LNCAP (cell line): ENCODE data around the gene RNF8.

Source experiments
- TF ChIP-seq, protein P1 (sequence below): fragments of 450-650 bp; IDR thresholded peaks from 2 replicates; pipeline ENCODE4 v1.5.1; 2017; ENCODE audit warnings: mild to moderate bottlenecking

The RNF8 gene, protein sequence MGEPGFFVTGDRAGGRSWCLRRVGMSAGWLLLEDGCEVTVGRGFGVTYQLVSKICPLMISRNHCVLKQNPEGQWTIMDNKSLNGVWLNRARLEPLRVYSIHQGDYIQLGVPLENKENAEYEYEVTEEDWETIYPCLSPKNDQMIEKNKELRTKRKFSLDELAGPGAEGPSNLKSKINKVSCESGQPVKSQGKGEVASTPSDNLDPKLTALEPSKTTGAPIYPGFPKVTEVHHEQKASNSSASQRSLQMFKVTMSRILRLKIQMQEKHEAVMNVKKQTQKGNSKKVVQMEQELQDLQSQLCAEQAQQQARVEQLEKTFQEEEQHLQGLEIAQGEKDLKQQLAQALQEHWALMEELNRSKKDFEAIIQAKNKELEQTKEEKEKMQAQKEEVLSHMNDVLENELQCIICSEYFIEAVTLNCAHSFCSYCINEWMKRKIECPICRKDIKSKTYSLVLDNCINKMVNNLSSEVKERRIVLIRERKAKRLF

DNA sequence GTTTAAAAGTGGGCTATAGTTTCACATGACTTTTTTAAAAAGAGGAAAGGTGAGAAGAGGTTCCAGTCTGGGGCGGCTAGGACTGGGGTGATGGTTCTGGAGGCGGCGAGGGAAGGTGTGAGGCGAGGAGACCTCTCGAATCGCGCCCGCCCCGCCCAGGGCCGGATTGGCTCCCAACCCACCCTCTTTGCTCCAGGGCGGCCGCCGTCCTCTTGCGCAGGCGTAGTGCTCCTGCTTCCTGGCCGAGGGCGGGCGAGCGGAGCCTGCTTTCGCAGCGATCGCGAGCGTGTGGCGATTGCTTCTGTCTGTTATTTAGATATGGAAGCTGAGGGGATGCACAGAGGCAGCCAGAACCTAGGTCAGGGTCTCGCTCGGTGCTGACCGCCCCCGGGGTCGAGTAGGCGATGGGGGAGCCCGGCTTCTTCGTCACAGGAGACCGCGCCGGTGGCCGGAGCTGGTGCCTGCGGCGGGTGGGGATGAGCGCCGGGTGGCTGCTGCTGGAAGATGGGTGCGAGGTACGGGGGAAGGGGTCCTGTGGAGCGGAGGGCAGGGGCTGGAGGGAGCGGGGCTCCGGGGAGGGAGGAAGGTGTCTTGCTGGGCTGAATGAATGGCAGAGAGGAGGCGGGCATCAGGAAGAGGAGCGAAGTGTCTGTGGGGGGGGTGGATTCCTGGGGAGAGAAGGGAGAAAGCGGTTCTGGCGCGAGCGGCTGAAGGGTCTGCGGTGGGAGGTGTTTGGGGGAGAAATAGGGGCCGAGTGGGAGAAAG is at the start of gene RNF8:
RNF8 (plus strand) TSS at position 223 of the 765 bp plus-strand sequence; CDS start at position 405, 182 bp downstream.
- TF ChIP-seq, protein P1, sequence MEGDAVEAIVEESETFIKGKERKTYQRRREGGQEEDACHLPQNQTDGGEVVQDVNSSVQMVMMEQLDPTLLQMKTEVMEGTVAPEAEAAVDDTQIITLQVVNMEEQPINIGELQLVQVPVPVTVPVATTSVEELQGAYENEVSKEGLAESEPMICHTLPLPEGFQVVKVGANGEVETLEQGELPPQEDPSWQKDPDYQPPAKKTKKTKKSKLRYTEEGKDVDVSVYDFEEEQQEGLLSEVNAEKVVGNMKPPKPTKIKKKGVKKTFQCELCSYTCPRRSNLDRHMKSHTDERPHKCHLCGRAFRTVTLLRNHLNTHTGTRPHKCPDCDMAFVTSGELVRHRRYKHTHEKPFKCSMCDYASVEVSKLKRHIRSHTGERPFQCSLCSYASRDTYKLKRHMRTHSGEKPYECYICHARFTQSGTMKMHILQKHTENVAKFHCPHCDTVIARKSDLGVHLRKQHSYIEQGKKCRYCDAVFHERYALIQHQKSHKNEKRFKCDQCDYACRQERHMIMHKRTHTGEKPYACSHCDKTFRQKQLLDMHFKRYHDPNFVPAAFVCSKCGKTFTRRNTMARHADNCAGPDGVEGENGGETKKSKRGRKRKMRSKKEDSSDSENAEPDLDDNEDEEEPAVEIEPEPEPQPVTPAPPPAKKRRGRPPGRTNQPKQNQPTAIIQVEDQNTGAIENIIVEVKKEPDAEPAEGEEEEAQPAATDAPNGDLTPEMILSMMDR = no peak

DNA sequence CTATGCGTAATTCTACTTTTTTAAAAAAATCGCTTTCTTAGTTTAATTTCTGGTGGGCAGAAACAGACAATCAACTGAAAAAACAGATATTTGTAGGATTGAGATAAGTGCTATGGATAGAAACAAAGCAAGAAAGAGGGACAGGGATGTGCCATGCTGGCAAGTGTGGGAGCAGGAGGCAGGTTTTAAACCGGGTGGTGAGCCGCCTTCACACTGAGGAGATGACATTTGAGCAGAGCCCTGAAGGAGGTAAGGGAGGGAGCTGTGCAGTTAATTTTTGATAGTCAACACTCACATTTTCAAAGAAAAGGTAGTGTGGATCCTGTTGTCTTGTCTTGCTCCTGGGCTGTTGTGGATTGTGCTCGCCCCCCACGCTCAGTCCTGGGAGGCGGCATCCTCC is 49.0 kb upstream of the RNF8 start:
- TF ChIP-seq, protein P1 = no peak

DNA sequence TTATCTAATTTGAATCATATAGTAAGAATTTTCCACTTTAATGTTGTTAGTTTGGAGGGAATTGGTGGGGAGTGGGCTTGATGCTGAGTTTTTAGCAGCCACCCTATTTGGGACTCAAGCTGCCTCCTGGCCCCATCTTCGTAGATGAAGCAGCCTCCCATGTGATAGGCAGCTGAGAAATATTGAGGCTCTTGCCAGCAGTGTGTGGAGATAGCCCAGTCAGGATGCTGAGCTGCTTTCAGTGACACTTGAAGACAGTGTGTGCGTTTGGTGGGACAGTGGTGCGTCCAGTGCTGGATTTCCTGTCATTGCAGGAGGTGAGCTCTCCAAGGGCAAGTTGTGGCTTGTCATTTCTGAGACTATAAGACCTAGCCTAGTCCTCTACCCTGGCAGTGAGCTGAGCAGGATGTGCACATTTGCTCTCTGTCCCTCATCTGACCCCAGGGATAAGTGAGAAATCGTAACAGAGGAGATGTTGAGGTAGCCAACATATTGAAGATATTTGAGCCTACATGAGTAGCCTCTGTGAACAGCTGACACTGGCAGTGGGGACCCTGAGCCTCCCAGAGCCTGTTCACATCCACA is 47.9 kb upstream of the RNF8 start:
- TF ChIP-seq, protein P1 = no peak

DNA sequence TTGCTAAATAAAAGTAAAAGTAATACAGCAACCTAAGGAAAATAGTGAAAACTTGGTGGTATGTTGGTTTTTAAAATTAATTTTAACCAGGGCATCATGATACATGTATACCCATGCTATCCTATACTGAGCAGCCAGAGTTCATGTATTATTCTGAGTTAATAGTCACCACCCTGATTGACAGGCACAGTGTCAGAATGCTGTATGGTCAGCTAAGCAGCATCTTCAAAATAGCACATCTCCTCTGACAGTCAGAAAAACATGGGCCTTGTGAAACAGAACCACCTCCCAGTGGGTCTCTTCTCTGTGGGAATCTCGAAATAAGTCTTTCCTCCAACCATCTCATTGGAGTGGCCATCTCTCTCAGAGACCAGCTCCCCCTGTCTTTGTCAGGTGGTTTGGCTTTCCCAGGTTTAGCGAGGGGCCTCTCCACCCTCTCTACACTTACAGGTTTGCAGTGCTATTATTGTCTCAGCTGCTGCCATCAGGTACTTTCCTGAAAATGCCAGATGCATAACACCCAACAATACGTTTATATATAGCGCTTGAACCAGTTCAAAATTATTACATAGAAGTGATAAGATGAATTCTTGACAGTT is 47.1 kb upstream of the RNF8 start:
- TF ChIP-seq, protein P1 = no peak

DNA sequence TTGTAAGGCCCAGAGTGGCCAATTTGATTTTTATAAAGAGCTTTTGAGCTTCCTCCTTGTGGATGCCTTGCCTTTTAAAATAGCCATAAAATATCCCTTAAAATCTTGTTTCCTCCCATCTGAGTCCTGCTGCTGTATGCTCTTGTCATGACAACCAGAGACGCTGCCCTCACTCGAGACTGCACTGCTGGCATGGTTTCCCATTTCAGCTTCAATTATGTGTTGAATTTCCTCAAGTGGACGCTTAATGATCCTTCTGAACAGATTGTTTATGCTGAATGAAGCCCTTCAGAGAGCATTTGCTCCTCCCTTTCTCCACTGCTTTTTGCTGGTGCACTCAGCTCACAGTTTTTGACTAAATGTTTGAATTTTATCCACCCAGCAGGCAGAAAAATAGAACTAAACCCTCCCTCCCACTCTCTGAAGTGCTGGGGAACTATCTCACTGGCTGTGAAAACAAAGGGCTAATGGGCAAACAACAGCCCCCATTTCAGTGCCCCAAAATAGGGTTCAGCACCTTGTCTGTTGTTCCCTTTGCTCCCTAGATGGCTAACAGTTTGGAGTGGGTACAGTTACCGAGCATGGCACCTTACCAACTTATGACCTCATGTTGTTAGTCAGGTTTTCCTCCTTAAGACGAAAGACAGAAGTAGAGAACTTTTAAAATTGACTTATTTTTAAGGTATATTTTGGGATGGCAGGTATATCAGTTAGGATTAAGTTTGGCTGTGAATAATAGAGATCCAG is 45.5 kb upstream of the RNF8 start:
- TF ChIP-seq, protein P1 = no peak

DNA sequence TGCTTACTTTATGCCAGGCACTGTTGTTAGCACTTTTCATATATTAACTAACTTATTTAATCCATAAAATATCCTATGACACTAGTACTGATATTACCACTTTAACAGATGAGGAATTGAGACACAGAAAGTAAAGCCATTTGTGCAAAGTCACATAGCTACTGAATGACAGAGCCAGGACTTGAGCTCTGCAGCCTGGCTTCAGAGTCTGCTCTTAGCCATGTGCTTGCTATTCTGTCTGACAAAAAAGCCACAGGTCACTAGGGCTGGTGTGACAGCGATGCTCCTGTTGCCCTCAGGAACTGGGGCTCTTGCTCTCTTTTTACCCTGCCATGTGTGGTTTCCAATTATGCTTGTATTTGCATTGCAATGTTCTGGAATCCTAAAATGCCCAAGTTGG is 44.7 kb upstream of the RNF8 start:
- TF ChIP-seq, protein P1 = no peak
